SK-N-SH (cell line): ENCODE results near the gene CERKL. TPM values are rescaled to one million over a fixed set of nuclear protein-coding genes. Genes with fewer than 3 reads are reported as not detected.

ENCODE experiments used
- CTCF ChIA-PET: fragments of 300-600, 350-600 bp; formaldehyde crosslinking; extraction: SDS; loops from one replicate; lab custom pipeline; 2021; lab: Yijun Ruan, JAX
- POLR2A ChIA-PET: fragments of 350-600 bp; sonication (Branson Sonifier 250); formaldehyde crosslinking; extraction: SDS; loops from one replicate; lab custom pipeline; 2020; ENCODE audit warnings: antibody characterized with exemption, inconsistent platforms; lab: Yijun Ruan, JAX
- DNase-seq: peaks from one replicate; pipeline ENCODE4 v3.0.0; 2012
- H2AFZ ChIP-seq: fragments of 200-600 bp; sonication (generic); 2 replicates; pipeline ENCODE4 v1.8.1; 2016; ENCODE audit warnings: antibody characterized with exemption, mild to moderate bottlenecking, low read depth
- H3F3A ChIP-seq: fragments of 200-600 bp; sonication (generic); replicated peaks from 2 replicates; pipeline ENCODE3; 2016; ENCODE audit warnings: antibody characterized with exemption, mild to moderate bottlenecking; ENCODE audit not compliant: insufficient read depth
- H3K27ac ChIP-seq, 2 experiments: fragments of 200-500 bp in 1 of 2; fragments of 200-600 bp in 1 of 2; sonication (Bioruptor generic) in 1 of 2; sonication (generic), shearing (Covaris generic) in 1 of 2; 2 replicates each; pipeline versions ENCODE4 v1.5.1 to v1.6.1; 2014 to 2016; ENCODE audit warnings: low read depth in 2 of 2, inconsistent platforms in 1 of 2, low read length in 1 of 2, mild to moderate bottlenecking in 1 of 2, mixed read lengths in 1 of 2
- H3K27me3 ChIP-seq: fragments of 200-600 bp; sonication (generic), shearing (Covaris generic); 2 replicates; pipeline ENCODE4 v1.6.1; 2016; ENCODE audit warnings: mixed run types; ENCODE audit not compliant: insufficient read depth
- H3K36me3 ChIP-seq, 2 experiments: fragments of 200-500 bp in 1 of 2; fragments of 200-600 bp in 1 of 2; sonication (Bioruptor generic) in 1 of 2; sonication (generic) in 1 of 2; replicated peaks in 1 of 2; 2 replicates each; pipeline versions ENCODE3 to v1.5.1; 2014 to 2016; ENCODE audit warnings: low read length in 1 of 2, mild to moderate bottlenecking in 1 of 2; ENCODE audit not compliant: insufficient read depth in 2 of 2, control insufficient read depth in 1 of 2
- H3K4me1 ChIP-seq, 2 experiments: fragments of 200-500 bp in 1 of 2; fragments of 200-600 bp in 1 of 2; sonication (Bioruptor generic) in 1 of 2; sonication (generic), shearing (Covaris generic) in 1 of 2; 2 replicates each; pipeline versions ENCODE4 v1.5.1 to v1.6.1; 2014 to 2016; ENCODE audit warnings: low read depth in 1 of 2, low read length in 1 of 2, mixed run types in 1 of 2; ENCODE audit not compliant: insufficient read depth in 2 of 2, control insufficient read depth in 1 of 2
- H3K4me2 ChIP-seq: fragments of 200-600 bp; sonication (generic), shearing (Covaris generic); 2 replicates; pipeline ENCODE4 v1.6.1; 2017; ENCODE audit warnings: mixed run types
- H3K4me3 ChIP-seq, 2 experiments: fragments of 200-500 bp in 1 of 2; fragments of 200-600 bp in 1 of 2; sonication (Bioruptor generic) in 1 of 2; sonication (generic), shearing (Covaris generic) in 1 of 2; 2 replicates each; pipeline versions ENCODE4 v1.5.1 to v1.8.1; 2014 to 2016; ENCODE audit warnings: low read depth in 2 of 2, inconsistent platforms in 1 of 2, low read length in 1 of 2, mild to moderate bottlenecking in 1 of 2, mixed read lengths in 1 of 2, moderate library complexity in 1 of 2
- H3K79me2 ChIP-seq: fragments of 200-600 bp; sonication (generic); 2 replicates; pipeline ENCODE4 v1.8.1; 2017; ENCODE audit warnings: mild to moderate bottlenecking; ENCODE audit not compliant: insufficient read depth
- H3K9ac ChIP-seq: fragments of 200-600 bp; sonication (generic); 2 replicates; pipeline ENCODE4 v1.6.1; 2017; ENCODE audit warnings: mixed run types
- H3K9me2 ChIP-seq: fragments of 200-600 bp; sonication (generic); 2 replicates; pipeline ENCODE4 v1.6.1; 2017; ENCODE audit warnings: mixed run types
- H3K9me3 ChIP-seq: fragments of 200-600 bp; sonication (generic); 2 replicates; pipeline ENCODE4 v1.6.1; 2017; ENCODE audit warnings: mixed run types, mild to moderate bottlenecking, moderate library complexity
- H4K20me1 ChIP-seq: fragments of 200-600 bp; sonication (generic); 2 replicates; pipeline ENCODE4 v1.6.1; 2017; ENCODE audit warnings: mild to moderate bottlenecking, mixed run types; ENCODE audit not compliant: insufficient read depth
- ELF1 ChIP-seq: IDR thresholded peaks from 2 replicates; pipeline ENCODE4 v1.4.0; 2012
- EP300 ChIP-seq, 2 experiments: IDR thresholded peaks; 2 replicates each; pipeline versions ENCODE4 v1.4.0 to v1.6.1; 2012; ENCODE audit warnings: borderline replicate concordance in 1 of 2, low read depth in 1 of 2, low read length in 1 of 2
- EZH2phosphoT487 ChIP-seq: fragments of 200-600 bp; sonication (generic); IDR thresholded peaks from 2 replicates; pipeline ENCODE4 v1.6.1; 2017; ENCODE audit warnings: low read depth, mixed run types, mild to moderate bottlenecking, antibody characterized with exemption, moderate library complexity, borderline replicate concordance
- FOXJ3 ChIP-seq: sonication (generic); formaldehyde crosslinking; IDR thresholded peaks from 2 replicates; pipeline ENCODE4 v1.5.1; 2020; ENCODE audit warnings: mild to moderate bottlenecking, missing genetic modification reagents
- FOXM1 ChIP-seq: IDR thresholded peaks from 2 replicates; pipeline ENCODE4 v1.4.0; 2012; ENCODE audit warnings: low read depth, mild to moderate bottlenecking
- GABPA ChIP-seq: IDR thresholded peaks from 2 replicates; pipeline ENCODE4 v1.4.0; 2012; ENCODE audit warnings: low read depth, mild to moderate bottlenecking
- IRF3 ChIP-seq: fragments of 150-350 bp; IDR thresholded peaks from 2 replicates; pipeline ENCODE4 v1.6.1; 2016; ENCODE audit warnings: mild to moderate bottlenecking, low read depth, low read length
- MEF2A ChIP-seq: IDR thresholded peaks from 2 replicates; pipeline ENCODE4 v1.4.0; 2012; ENCODE audit warnings: low read depth, borderline replicate concordance
- NFIC ChIP-seq: IDR thresholded peaks from 2 replicates; pipeline ENCODE4 v1.4.0; 2012; ENCODE audit warnings: borderline replicate concordance
- PBX3 ChIP-seq: IDR thresholded peaks from 2 replicates; pipeline ENCODE4; 2012
- RAD21 ChIP-seq: IDR thresholded peaks from 2 replicates; pipeline ENCODE4 v1.6.1; 2012; ENCODE audit warnings: mild to moderate bottlenecking, low read length
- RFX5 ChIP-seq: IDR thresholded peaks from 2 replicates; pipeline ENCODE4 v1.6.1; 2012; ENCODE audit warnings: mild to moderate bottlenecking, improper control_type of control experiment, low read length
- RXRA ChIP-seq: IDR thresholded peaks from 2 replicates; pipeline ENCODE4 v1.4.0; 2012; ENCODE audit warnings: low read depth, mild to moderate bottlenecking, borderline replicate concordance
- TEAD4 ChIP-seq: IDR thresholded peaks from 2 replicates; pipeline ENCODE4 v1.4.0; 2012; ENCODE audit warnings: mild to moderate bottlenecking, borderline replicate concordance; ENCODE audit not compliant: insufficient read depth
- USF1 ChIP-seq: IDR thresholded peaks from 2 replicates; pipeline ENCODE4 v1.4.0; 2012; ENCODE audit warnings: low read depth, borderline replicate concordance
- USF2 ChIP-seq: fragments of 150-350 bp; IDR thresholded peaks from 2 replicates; pipeline ENCODE4 v1.6.1; 2017; ENCODE audit warnings: antibody characterized with exemption, low read length, low read depth, borderline replicate concordance
- YY1 ChIP-seq: IDR thresholded peaks from 2 replicates; pipeline ENCODE4 v1.4.0; 2012; ENCODE audit warnings: low read depth, mild to moderate bottlenecking
- ZBTB33 ChIP-seq: IDR thresholded peaks from 2 replicates; pipeline ENCODE4 v1.4.0; 2012; ENCODE audit warnings: low read depth, borderline replicate concordance
- WGBS: methylation state at CpG from one replicate; pipeline ENCODE4 v1.1.6; 2017; ENCODE audit warnings: low lambda C conversion rate; 5-methylcytosine and 5-hydroxymethylcytosine counted together
- polyA plus RNA-seq, 3 experiments: library from polyadenylated mRNA; depleted of rRNA; stranded (reverse); fragments of >200 nt; gene quantifications; 2 replicates each; pipeline ENCODE4 v1.2.3, GENCODE V29; 2012
- TF ChIP-seq, protein P1 (sequence below): IDR thresholded peaks from 2 replicates; pipeline ENCODE4 v1.4.0; 2012; ENCODE audit warnings: low read depth

CERKL gene
- polyA plus RNA-seq, 1 of the 3 experiments (the other 2 are of a cell fraction): 0.07 TPM

- Histone ChIP-seq H3K4me3 (no peak overlapping the region), H3K4me1 (peaks cover 0 to 10% of the 10 kb centered on the region in 2 experiments; a peak in 3 of 4 replicates), H3K9ac (no peak overlapping the region), H3K27me3 (no peaks in the 10 kb centered on the region), H3K79me2 (no peaks in the 10 kb centered on the region), H4K20me1 (no peaks in the 10 kb centered on the region), H3K9me2 (no peaks in the 10 kb centered on the region), H3F3A (no peaks in the 10 kb centered on the region), H3K27ac (no peak overlapping the region), H3K4me2 (no peak overlapping the region), H2AFZ (no peak overlapping the region), H3K36me3 (no peaks in the 10 kb centered on the region), H3K9me3 (no peaks in the 10 kb centered on the region)
- WGBS: 56% methylated on average over 2 of the region's 2 CpGs
- CTCF ChIA-PET: interaction anchor here (0.7 to 1.4 kb wide), 2 partner anchors 46 to 53 kb away, joined by 3 read pairs; no protein-coding TSS in a partner anchor
- TF ChIP-seq ZBTB33: no peak
- no peak for TF ChIP-seq PBX3
- no peak for TF ChIP-seq USF1
- no peak for TF ChIP-seq RAD21
- no peak for TF ChIP-seq FOXJ3
- TF ChIP-seq RXRA: no peak
- no peak for TF ChIP-seq EZH2phosphoT487
- TF ChIP-seq RFX5: no peak
- TF ChIP-seq, protein P1, sequence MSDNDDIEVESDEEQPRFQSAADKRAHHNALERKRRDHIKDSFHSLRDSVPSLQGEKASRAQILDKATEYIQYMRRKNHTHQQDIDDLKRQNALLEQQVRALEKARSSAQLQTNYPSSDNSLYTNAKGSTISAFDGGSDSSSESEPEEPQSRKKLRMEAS: no peak
- TF ChIP-seq GABPA: no peak
- no peak for TF ChIP-seq YY1
- TF ChIP-seq NFIC: no peak
- TF ChIP-seq FOXM1: no peak
- no peak for TF ChIP-seq ELF1
- TF ChIP-seq MEF2A: no peak
- TF ChIP-seq TEAD4: no peak
- no peak for TF ChIP-seq IRF3
- TF ChIP-seq EP300 (IDR thresholded peaks at IDR 0.05; ENCODE audit: borderline replicate concordance in 1 of 2, low read depth in 1 of 2, low read length in 1 of 2): no peak
- TF ChIP-seq USF2: no peak
- no peak for DNase-seq
- POLR2A ChIA-PET: no interaction called here
Observed at GRCh38 chr2:181619516-181619915, 37.4 kb downstream of the CERKL start.
